Naive thymus-derived CD4-positive, alpha-beta T cell (primary cell): Measurements from ENCODE around the gene HCN2. TPM values are rescaled to one million over a fixed set of nuclear protein-coding genes. Genes with fewer than 3 reads are reported as not detected.
"Not testable (repeated sequence)": the region's sequence is repeated elsewhere in the genome, so short reads cannot be mapped to it uniquely, and the experiment has no call there.

Source experiments
- ATAC-seq: fragments of 150-1000 bp; cut with Tn5 transposase; 2 replicates; pipeline ENCODE4 v1.10.0; 2021; ENCODE audit warnings: mild to moderate bottlenecking, moderate library complexity
- CTCF ChIA-PET: fragments of 350-600 bp; sonication (Branson Sonifier 250); formaldehyde crosslinking; loops from one replicate; lab custom pipeline; 2021; ENCODE audit warnings: antibody characterized with exemption; lab: Charles Lee
- POLR2A ChIA-PET: fragments of 350-600 bp; sonication (Branson Sonifier 250); formaldehyde crosslinking; loops from one replicate; lab custom pipeline; 2021; ENCODE audit warnings: antibody characterized with exemption, inconsistent platforms; lab: Charles Lee
- DNase-seq, 9 donors: peaks; one replicate each; pipeline versions ENCODE4 v3.0.0 to v3.0.0-alpha.2; 2020 to 2022; ENCODE audit warnings: mixed read lengths in 1 of 9
- H3K27ac ChIP-seq: one replicate; pipeline ENCODE4 v1.7.0; 2013; ENCODE audit warnings: mild to moderate bottlenecking, low read depth, low read length, moderate library complexity
- H3K27me3 ChIP-seq, 2 donors: one replicate each; pipeline ENCODE4 v1.7.0; 2013; ENCODE audit warnings: low read length in 2 of 2, mild to moderate bottlenecking in 2 of 2, moderate library complexity in 2 of 2; ENCODE audit not compliant: control insufficient read depth in 2 of 2, insufficient read depth in 2 of 2
- H3K36me3 ChIP-seq, 3 experiments: 1 replicate in 2 of 3; 2 replicates in 1 of 3; pipeline ENCODE4 v1.7.0; 2013; ENCODE audit warnings: low read length in 3 of 3, mild to moderate bottlenecking in 3 of 3, moderate library complexity in 1 of 3; ENCODE audit not compliant: insufficient read depth in 3 of 3, control insufficient read depth in 2 of 3
- H3K4me1 ChIP-seq, 2 donors: one replicate each; pipeline ENCODE4 v1.7.0; 2013; ENCODE audit warnings: low read length in 2 of 2, mild to moderate bottlenecking in 2 of 2, moderate library complexity in 1 of 2; ENCODE audit not compliant: control insufficient read depth in 2 of 2, insufficient read depth in 2 of 2
- H3K4me3 ChIP-seq: 2 replicates; pipeline ENCODE4 v1.7.0; 2013; ENCODE audit warnings: mild to moderate bottlenecking, low read length
- H3K9me3 ChIP-seq, 3 experiments: 1 replicate in 2 of 3; 2 replicates in 1 of 3; pipeline ENCODE4 v1.7.0; 2013; ENCODE audit warnings: low read length in 3 of 3; ENCODE audit not compliant: control insufficient read depth in 2 of 3
- H3K27ac Mint-ChIP-seq, 9 donors: one replicate each; pipeline ENCODE4 v1.8.0; 2020 to 2022; ENCODE audit warnings: mixed read lengths in 9 of 9, mild to moderate bottlenecking in 8 of 9, moderate library complexity in 5 of 9, inconsistent platforms in 2 of 9
- H3K27me3 Mint-ChIP-seq, 5 donors: one replicate each; pipeline ENCODE4 v1.8.0; 2021 to 2022; ENCODE audit warnings: mixed read lengths in 5 of 5, mild to moderate bottlenecking in 1 of 5
- H3K36me3 Mint-ChIP-seq, 5 donors: one replicate each; pipeline ENCODE4 v1.8.0; 2020 to 2022; ENCODE audit warnings: mixed read lengths in 5 of 5, mild to moderate bottlenecking in 3 of 5, inconsistent platforms in 1 of 5
- H3K4me1 Mint-ChIP-seq, 7 donors: one replicate each; pipeline ENCODE4 v1.8.0; 2020 to 2022; ENCODE audit warnings: mixed read lengths in 7 of 7, mild to moderate bottlenecking in 3 of 7, inconsistent platforms in 1 of 7
- H3K4me3 Mint-ChIP-seq, 10 donors: one replicate each; pipeline ENCODE4 v1.8.0; 2020 to 2022; ENCODE audit warnings: mild to moderate bottlenecking in 10 of 10, mixed read lengths in 10 of 10, moderate library complexity in 6 of 10, inconsistent platforms in 2 of 10
- H3K9me3 Mint-ChIP-seq, 11 donors: one replicate each; pipeline ENCODE4 v1.8.0; 2020 to 2022; ENCODE audit warnings: mixed read lengths in 11 of 11, mild to moderate bottlenecking in 4 of 11, inconsistent platforms in 1 of 11, moderate library complexity in 1 of 11
- intact Hi-C, 2 donors: fragments of 100-400 bp; cut with micrococcal nuclease; formaldehyde crosslinking; loops; one replicate each; pipeline ENCODE4 v1.15.1; 2023
- polyA plus RNA-seq, 2 donors: library from polyadenylated mRNA; unstranded; fragments of 300-500 nt; fragmentation: Illumina TruSeq; gene quantifications; one replicate each; pipeline ENCODE4 v1.2.3, GENCODE V29; 2021
- total RNA-seq, 6 experiments: library from RNA in 5 of 6; stranded (reverse) in 5 of 6; gene quantifications; 1 replicate in 5 of 6; 2 replicates in 1 of 6; pipeline ENCODE4 v1.2.3 and lab custom pipeline; 2021 to 2026

Gene HCN2
- total and polyA plus RNA-seq, 7 experiments from 2014 or later = 0.93 to 2.6 (median 2.2) TPM; not detected in 2

GRCh38 chr19:602391-603301 is 13.0 kb downstream of the HCN2 start:
- ATAC-seq = no peak
- no peaks in the 10 kb centered on the region for H3K27me3 Mint-ChIP-seq

GRCh38 chr19:603302-603639 is 13.6 kb downstream of the HCN2 start:
- H3K36me3 ChIP-seq, H3K27ac Mint-ChIP-seq, H3K27ac ChIP-seq, ATAC-seq, DNase-seq, H3K4me1 Mint-ChIP-seq, H3K4me1 ChIP-seq, H3K36me3 Mint-ChIP-seq, H3K4me3 Mint-ChIP-seq, H3K27me3 Mint-ChIP-seq, H3K9me3 Mint-ChIP-seq, H3K9me3 ChIP-seq, POLR2A ChIA-PET, intact Hi-C loops, H3K27me3 ChIP-seq, H3K4me3 ChIP-seq, CTCF ChIA-PET: not testable (repeated sequence)

More at GRCh38 chr19:602391-603301, 13.0 kb downstream of the HCN2 start:
- ChIA-PET POLR2A (no interaction called here), CTCF (no interaction called here)
- no peaks in the 10 kb centered on the region for H3K36me3 Mint-ChIP-seq
- DNase-seq = no peak
- H3K36me3 ChIP-seq = no peaks in the 10 kb centered on the region
- no peak overlapping the region for H3K4me3 Mint-ChIP-seq
- H3K27ac Mint-ChIP-seq = peak overlapping the region in 1 of 9 donors; percentile 65
- no peak overlapping the region for H3K4me3 ChIP-seq
- H3K4me1 ChIP-seq = no peaks in the 10 kb centered on the region
- H3K27ac ChIP-seq = no peak overlapping the region
- no peaks in the 10 kb centered on the region for H3K27me3 ChIP-seq
- peaks cover 0 to 4% (median 0%) of the 10 kb centered on the region in 11 donors for H3K9me3 Mint-ChIP-seq
- intact Hi-C loops = no loop called here
- peaks cover 0 to 4% (median 0%) of the 10 kb centered on the region in 7 donors for H3K4me1 Mint-ChIP-seq
- no peaks in the 10 kb centered on the region for H3K9me3 ChIP-seq

- intact Hi-C loops = not testable (repeated sequence)
Observed at GRCh38 chr19:603779-604178, 14.1 kb downstream of the HCN2 start.

GRCh38 chr19:604355-604754 is 14.7 kb downstream of the HCN2 start:
- intact Hi-C loops = no loop called here
- no peak overlapping the region for H3K4me3 Mint-ChIP-seq
- DNase-seq = peak in 2 of 9 donors; percentile 34 to 59
- Histone ChIP-seq H3K4me3 (no peak overlapping the region), H3K27me3 (no peaks in the 10 kb centered on the region), H3K27ac (no peak overlapping the region), H3K4me1 (peaks cover 0 to 4% of the 10 kb centered on the region in 2 donors), H3K9me3 (no peaks in the 10 kb centered on the region), H3K36me3 (no peaks in the 10 kb centered on the region)
- H3K36me3 Mint-ChIP-seq = no peaks in the 10 kb centered on the region
- H3K27me3 Mint-ChIP-seq = no peaks in the 10 kb centered on the region
- peaks cover 0 to 4% (median 0%) of the 10 kb centered on the region in 7 donors for H3K4me1 Mint-ChIP-seq
- peak; percentile 52 for ATAC-seq
- H3K27ac Mint-ChIP-seq = peak overlapping the region in 1 of 9 donors; percentile 58
- POLR2A ChIA-PET = interaction anchor here (0.6 kb wide), 1 partner anchor 18 kb away, joined by 3 read pairs; no protein-coding TSS in a partner anchor
- peaks cover 0 to 4% (median 0%) of the 10 kb centered on the region in 11 donors for H3K9me3 Mint-ChIP-seq
- CTCF ChIA-PET = no interaction called here

More at GRCh38 chr19:603779-604178, 14.1 kb downstream of the HCN2 start:
- H3K4me1 Mint-ChIP-seq, H3K36me3 Mint-ChIP-seq, H3K27ac Mint-ChIP-seq, DNase-seq, H3K4me1 ChIP-seq, H3K27me3 Mint-ChIP-seq, H3K4me3 Mint-ChIP-seq, H3K27me3 ChIP-seq, H3K4me3 ChIP-seq, H3K9me3 Mint-ChIP-seq, H3K27ac ChIP-seq, CTCF ChIA-PET, POLR2A ChIA-PET, H3K9me3 ChIP-seq, H3K36me3 ChIP-seq: not testable (repeated sequence)
- peak; percentile 74 for ATAC-seq

GRCh38 chr19:605061-605971 is 15.6 kb downstream of the HCN2 start:
- H3K27me3 Mint-ChIP-seq, CTCF ChIA-PET, H3K27ac ChIP-seq, H3K4me1 Mint-ChIP-seq, POLR2A ChIA-PET, H3K9me3 ChIP-seq, H3K27me3 ChIP-seq, intact Hi-C loops, H3K36me3 ChIP-seq, ATAC-seq, H3K27ac Mint-ChIP-seq, H3K36me3 Mint-ChIP-seq, H3K9me3 Mint-ChIP-seq, H3K4me3 ChIP-seq: not testable (repeated sequence)
- DNase-seq = peak in 1 of 9 donors; percentile 38
- H3K4me1 ChIP-seq = peaks cover 4 to 12% of the 10 kb centered on the region in 2 donors
- H3K4me3 Mint-ChIP-seq = peak overlapping the region in 2 of 10 donors; percentile 53 to 63

- DNase-seq = no peak
- peaks cover 0 to 18% (median 14%) of the 10 kb centered on the region in 7 donors for H3K4me1 Mint-ChIP-seq
- ChIA-PET POLR2A (no interaction called here), CTCF (no interaction called here)
- Histone ChIP-seq H3K4me1 (peaks cover 12% of the 10 kb centered on the region in 2 donors), H3K9me3 (no peaks in the 10 kb centered on the region), H3K27me3 (no peaks in the 10 kb centered on the region), H3K27ac (no peak overlapping the region), H3K36me3 (no peaks in the 10 kb centered on the region), H3K4me3 (no peak overlapping the region)
- no peak for ATAC-seq
- H3K36me3 Mint-ChIP-seq = peaks cover 0 to 4% (median 0%) of the 10 kb centered on the region in 5 donors
- no peak overlapping the region for H3K4me3 Mint-ChIP-seq
- peaks cover 0 to 4% (median 0%) of the 10 kb centered on the region in 11 donors for H3K9me3 Mint-ChIP-seq
- intact Hi-C loops = no loop called here
- no peaks in the 10 kb centered on the region for H3K27me3 Mint-ChIP-seq
- H3K27ac Mint-ChIP-seq = no peak overlapping the region
Observed at GRCh38 chr19:607301-608154, 17.8 kb downstream of the HCN2 start.
